Upper lobe of left lung (tissue), 6 donors: ENCODE results near the gene RASIP1. TPM values are rescaled to one million over a fixed set of nuclear protein-coding genes. Genes with fewer than 3 reads are reported as not detected.
"Not testable (repeated sequence)": the region's sequence is repeated elsewhere in the genome, so short reads cannot be mapped to it uniquely, and the experiment has no call there.

Experiments used
- ATAC-seq, 2 donors: fragments of 200-7000 bp; cut with Tn5 transposase; one replicate each; pipeline ENCODE4 v1.9.1; 2022; ENCODE audit warnings: mild to moderate bottlenecking in 2 of 2, moderate library complexity in 2 of 2; ENCODE audit not compliant: low FRiP score in 2 of 2
- DNase-seq, 2 donors: peaks; one replicate each; pipeline ENCODE4 v3.0.0-alpha.2; 2019 to 2020
- H3K27ac ChIP-seq, 4 donors: fragments of 200-600 bp; sonication (generic); one replicate each; pipeline ENCODE4 v1.5.1; 2016 to 2019
- H3K27me3 ChIP-seq, 4 donors: fragments of 200-600 bp; sonication (generic); one replicate each; pipeline ENCODE4 v1.5.1; 2017 to 2019
- H3K36me3 ChIP-seq, 4 donors: fragments of 200-600 bp; sonication (generic); one replicate each; pipeline ENCODE4 v1.5.1; 2016 to 2019
- H3K4me1 ChIP-seq, 4 donors: fragments of 200-600 bp; sonication (generic); one replicate each; pipeline ENCODE4 v1.5.1; 2018 to 2019
- H3K4me3 ChIP-seq, 4 donors: fragments of 200-600 bp; sonication (generic); one replicate each; pipeline ENCODE4 v1.5.1; 2017 to 2019; ENCODE audit warnings: mild to moderate bottlenecking in 2 of 4, moderate library complexity in 1 of 4
- H3K9me3 ChIP-seq, 4 donors: fragments of 200-600 bp; sonication (generic); one replicate each; pipeline ENCODE4 v1.5.1; 2018 to 2019
- EP300 ChIP-seq, 4 donors: sonication (generic); formaldehyde crosslinking; IDR thresholded peaks; one replicate each; pipeline ENCODE4 v1.5.1; 2017; ENCODE audit warnings: antibody characterized with exemption in 4 of 4, control low read depth in 2 of 4
- POLR2A ChIP-seq, 4 donors: fragments of 450-650 bp; IDR thresholded peaks; one replicate each; pipeline ENCODE4 v1.5.1; 2016 to 2017; ENCODE audit warnings: antibody characterized with exemption in 4 of 4, mild to moderate bottlenecking in 2 of 4
- POLR2AphosphoS5 ChIP-seq, 2 donors: sonication (generic); formaldehyde crosslinking; IDR thresholded peaks; one replicate each; pipeline ENCODE4 v1.5.1; 2017; ENCODE audit warnings: antibody characterized with exemption in 2 of 2
- WGBS, 2 donors: methylation state at CpG; one replicate each; pipeline ENCODE4 v1.1.5; 2017 to 2018; 5-methylcytosine and 5-hydroxymethylcytosine counted together
- total RNA-seq, 6 donors: library from RNA; depleted of rRNA in 4 of 6; stranded (reverse); fragments of >200 nt in 4 of 6; gene quantifications; one replicate each; pipeline versions ENCODE4 v1.1.0 to v1.2.1, GENCODE V29; 2016 to 2021
- TF ChIP-seq, protein P1 (sequence below), 6 experiments: fragments of 450-650 bp in 4 of 6; fragments of 200-600 bp in 2 of 6; sonication (generic) in 2 of 6; IDR thresholded peaks; one replicate each; pipeline ENCODE4 v1.5.1; 2016 to 2019; ENCODE audit warnings: antibody characterized with exemption in 6 of 6
- donor health status: DM: no; HTN: no; CAD: no; lungs with moderate emphysema.
- donor health status: DM: no; HTN: yes; CAD: no; lungs with severe emphysema.

RASIP1 gene
- total RNA-seq, 6 donors from 2014 or later = 14.7 to 74.4 (median 26.3) TPM

GRCh38 chr19:48687776-48688175, 52.6 kb downstream of the RASIP1 start:
- Histone ChIP-seq H3K27ac (no peak overlapping the region), H3K27me3 (no peaks in the 10 kb centered on the region), H3K9me3 (no peaks in the 10 kb centered on the region), H3K36me3 (no peaks in the 10 kb centered on the region), H3K4me3 (no peak overlapping the region), H3K4me1 (peaks cover 0 to 9% (median 3%) of the 10 kb centered on the region in 4 donors)
- 92 to 93% methylated on average over 3 of the region's 3 CpGs for WGBS, 2 donors
- ATAC-seq = no peak
- no peak for DNase-seq
- TF ChIP-seq, protein P1, sequence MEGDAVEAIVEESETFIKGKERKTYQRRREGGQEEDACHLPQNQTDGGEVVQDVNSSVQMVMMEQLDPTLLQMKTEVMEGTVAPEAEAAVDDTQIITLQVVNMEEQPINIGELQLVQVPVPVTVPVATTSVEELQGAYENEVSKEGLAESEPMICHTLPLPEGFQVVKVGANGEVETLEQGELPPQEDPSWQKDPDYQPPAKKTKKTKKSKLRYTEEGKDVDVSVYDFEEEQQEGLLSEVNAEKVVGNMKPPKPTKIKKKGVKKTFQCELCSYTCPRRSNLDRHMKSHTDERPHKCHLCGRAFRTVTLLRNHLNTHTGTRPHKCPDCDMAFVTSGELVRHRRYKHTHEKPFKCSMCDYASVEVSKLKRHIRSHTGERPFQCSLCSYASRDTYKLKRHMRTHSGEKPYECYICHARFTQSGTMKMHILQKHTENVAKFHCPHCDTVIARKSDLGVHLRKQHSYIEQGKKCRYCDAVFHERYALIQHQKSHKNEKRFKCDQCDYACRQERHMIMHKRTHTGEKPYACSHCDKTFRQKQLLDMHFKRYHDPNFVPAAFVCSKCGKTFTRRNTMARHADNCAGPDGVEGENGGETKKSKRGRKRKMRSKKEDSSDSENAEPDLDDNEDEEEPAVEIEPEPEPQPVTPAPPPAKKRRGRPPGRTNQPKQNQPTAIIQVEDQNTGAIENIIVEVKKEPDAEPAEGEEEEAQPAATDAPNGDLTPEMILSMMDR (IDR thresholded peaks at IDR 0.05) = no peak
- TF ChIP-seq POLR2AphosphoS5 (IDR thresholded peaks at IDR 0.05) (no peak), EP300 (IDR thresholded peaks at IDR 0.05) (no peak), POLR2A (IDR thresholded peaks at IDR 0.05) (no peak)

- H3K4me1 ChIP-seq, H3K4me3 ChIP-seq, ATAC-seq, H3K27ac ChIP-seq, DNase-seq, H3K27me3 ChIP-seq, H3K36me3 ChIP-seq, H3K9me3 ChIP-seq: not testable (repeated sequence)
- WGBS, 2 donors = 94 to 95% methylated on average over 7 of the region's 7 CpGs
These were observed 53.8 kb downstream of the RASIP1 start for GRCh38 chr19:48686637-48687036.

GRCh38 chr19:48686088-48686487, 54.3 kb downstream of the RASIP1 start:
- H3K4me1 ChIP-seq = peaks cover 0 to 9% (median 3%) of the 10 kb centered on the region in 4 donors
- ATAC-seq = no peak
- 90 to 93% methylated on average over 3 of the region's 3 CpGs for WGBS, 2 donors
- no peak for DNase-seq
- H3K27ac ChIP-seq = no peak overlapping the region
- H3K9me3 ChIP-seq = no peaks in the 10 kb centered on the region
- TF ChIP-seq POLR2AphosphoS5 (IDR thresholded peaks at IDR 0.05) (no peak), EP300 (IDR thresholded peaks at IDR 0.05) (no peak), POLR2A (IDR thresholded peaks at IDR 0.05) (no peak)
- TF ChIP-seq, protein P1 (IDR thresholded peaks at IDR 0.05) = no peak
- no peaks in the 10 kb centered on the region for H3K36me3 ChIP-seq
- no peak overlapping the region for H3K4me3 ChIP-seq
- no peaks in the 10 kb centered on the region for H3K27me3 ChIP-seq

DNA sequence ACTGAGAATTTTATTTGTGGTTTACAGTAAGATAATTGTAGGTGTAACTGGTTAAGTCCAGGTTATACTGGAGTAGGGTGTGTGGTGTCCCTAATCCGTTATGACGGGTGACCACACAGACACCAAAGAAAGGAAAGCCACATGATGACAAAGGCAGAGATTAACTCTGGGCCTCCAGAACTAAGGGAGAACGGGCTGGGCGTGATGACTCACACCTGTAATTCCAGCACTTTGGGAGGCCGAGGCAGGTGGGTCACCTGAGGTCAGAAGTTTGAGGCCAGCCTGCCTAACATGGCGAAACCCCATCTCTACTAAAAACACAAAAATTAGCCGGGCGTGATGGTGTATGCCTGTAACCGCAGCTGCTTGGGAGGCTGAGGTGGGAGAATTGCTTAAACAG, 54.8 kb downstream of the RASIP1 start:
- no peaks in the 10 kb centered on the region for H3K27me3 ChIP-seq
- DNase-seq (no peak), ATAC-seq (no peak)
- H3K9me3 ChIP-seq = no peaks in the 10 kb centered on the region
- H3K27ac ChIP-seq = no peak overlapping the region
- H3K4me1 ChIP-seq = peaks cover 0 to 9% (median 3%) of the 10 kb centered on the region in 4 donors
- H3K4me3 ChIP-seq = no peak overlapping the region
- TF ChIP-seq POLR2A (IDR thresholded peaks at IDR 0.05) = no peak
- no peak for TF ChIP-seq POLR2AphosphoS5 (IDR thresholded peaks at IDR 0.05)
- TF ChIP-seq, protein P1 (IDR thresholded peaks at IDR 0.05) = no peak
- TF ChIP-seq EP300 (IDR thresholded peaks at IDR 0.05) = no peak
- 85 to 91% methylated on average over 9 of the region's 9 CpGs for WGBS, 2 donors
- no peaks in the 10 kb centered on the region for H3K36me3 ChIP-seq

- ATAC-seq = peak in 1 of 2 donors; percentile 64
- Histone ChIP-seq H3K4me1 (peaks cover 0 to 9% (median 4%) of the 10 kb centered on the region in 4 donors), H3K4me3 (peak overlapping the region in 1 of 4 donors; percentile 29), H3K9me3 (no peaks in the 10 kb centered on the region), H3K27ac (peak overlapping the region in 1 of 4 donors; percentile 23), H3K27me3 (no peaks in the 10 kb centered on the region), H3K36me3 (no peaks in the 10 kb centered on the region)
- DNase-seq = peak; percentile 32 to 57
- WGBS, 2 donors = 48 to 51% methylated on average over 11 of the region's 11 CpGs
- TF ChIP-seq POLR2AphosphoS5 (IDR thresholded peaks at IDR 0.05) (no peak), POLR2A (IDR thresholded peaks at IDR 0.05) (no peak), EP300 (IDR thresholded peaks at IDR 0.05) (no peak)
- TF ChIP-seq, protein P1 (IDR thresholded peaks at IDR 0.05) = no peak
These were observed 57.1 kb downstream of the RASIP1 start for GRCh38 chr19:48683349-48683748.
